ENCODE measurements around the gene CBARP. TPM values are rescaled to one million over a fixed set of nuclear protein-coding genes. Genes with fewer than 3 reads are reported as not detected.
A peak's percentile ranks its signal among the peaks of the same experiment; 100 is the strongest.

CBARP gene
- total RNA-seq, 1 experiment from 2014 or later, result 13.3 TPM

- Histone ChIP-seq H3K4me1 (ENCODE audit: insufficient read depth, low read length, poor library complexity, severe bottlenecking) (peaks cover 7% of the 10 kb centered on the region), H3K27ac (ENCODE audit: low read depth, low read length, poor library complexity, severe bottlenecking) (peak overlapping the region; percentile 19), H3K27me3 (replicated peaks; ENCODE audit: insufficient read depth, low read depth, low read length, poor library complexity) (no peaks in the 10 kb centered on the region), H3K9me3 (ENCODE audit: low read depth, low read length, poor library complexity, severe bottlenecking) (no peaks in the 10 kb centered on the region), H3K4me3 (ENCODE audit: low read depth, low read length, poor library complexity, severe bottlenecking) (no peak overlapping the region), H3K36me3 (ENCODE audit: insufficient read depth, low read length, poor library complexity, severe bottlenecking) (peaks cover 18% of the 10 kb centered on the region)
- ChIA-PET CTCF (interaction anchor here (0.8 kb wide), 1 partner anchor 12 kb away, joined by 3 read pairs; no protein-coding TSS in a partner anchor), POLR2A (ENCODE audit: low non-redundant PET) (no interaction called here)
- TF ChIP-seq CTCF (conservative IDR thresholded peaks at IDR 0.05; ENCODE audit: low read depth, low read length) (no peak), EZH2 (IDR thresholded peaks at IDR 0.05; ENCODE audit: borderline replicate concordance, low read depth, low read length, poor library complexity, severe bottlenecking) (no peak)
- no TSS peak for BruUV-seq (replicated peaks)
- no peak for DNase-seq (ENCODE audit: low spot score)
- intact Hi-C loops (cut with micrococcal nuclease; ENCODE audit: unreplicated experiment), result no loop called here
These were observed 5.8 kb downstream of the CBARP start for GRCh38 chr19:1231729-1232637.

- Histone ChIP-seq H3K4me3 (ENCODE audit: low read depth, low read length, poor library complexity, severe bottlenecking) (no peak overlapping the region), H3K36me3 (ENCODE audit: insufficient read depth, low read length, poor library complexity, severe bottlenecking) (peaks cover 18% of the 10 kb centered on the region), H3K27me3 (replicated peaks; ENCODE audit: insufficient read depth, low read depth, low read length, poor library complexity) (no peaks in the 10 kb centered on the region), H3K27ac (ENCODE audit: low read depth, low read length, poor library complexity, severe bottlenecking) (no peak overlapping the region), H3K4me1 (ENCODE audit: insufficient read depth, low read length, poor library complexity, severe bottlenecking) (peaks cover under 1% of the 10 kb centered on the region), H3K9me3 (ENCODE audit: low read depth, low read length, poor library complexity, severe bottlenecking) (no peaks in the 10 kb centered on the region)
- intact Hi-C loops (cut with micrococcal nuclease; ENCODE audit: unreplicated experiment), result no loop called here
- DNase-seq (ENCODE audit: low spot score), result no peak
- ChIA-PET POLR2A (ENCODE audit: low non-redundant PET) (no interaction called here), CTCF (no interaction called here)
- TF ChIP-seq EZH2 (IDR thresholded peaks at IDR 0.05; ENCODE audit: borderline replicate concordance, low read depth, low read length, poor library complexity, severe bottlenecking) (no peak), CTCF (conservative IDR thresholded peaks at IDR 0.05; ENCODE audit: low read depth, low read length) (no peak)
- no TSS peak for BruUV-seq (replicated peaks)
These were observed 6.9 kb downstream of the CBARP start for GRCh38 chr19:1230783-1231489.

GRCh38 chr19:1229924-1230782, 7.7 kb downstream of the CBARP start:
- no peaks in the 10 kb centered on the region for H3K9me3 ChIP-seq (ENCODE audit: low read depth, low read length, poor library complexity, severe bottlenecking)
- no peak for TF ChIP-seq EZH2 (IDR thresholded peaks at IDR 0.05; ENCODE audit: borderline replicate concordance, low read depth, low read length, poor library complexity, severe bottlenecking)
- H3K27me3 ChIP-seq (replicated peaks; ENCODE audit: insufficient read depth, low read depth, low read length, poor library complexity), result no peaks in the 10 kb centered on the region
- no TSS peak for BruUV-seq (replicated peaks)
- H3K36me3 ChIP-seq (ENCODE audit: insufficient read depth, low read length, poor library complexity, severe bottlenecking), result peaks cover 18% of the 10 kb centered on the region
- ChIA-PET CTCF (no interaction called here), POLR2A (ENCODE audit: low non-redundant PET) (no interaction called here)
- H3K27ac ChIP-seq (ENCODE audit: low read depth, low read length, poor library complexity, severe bottlenecking), result no peak overlapping the region
- intact Hi-C loops (cut with micrococcal nuclease; ENCODE audit: unreplicated experiment), result no loop called here
- no peak overlapping the region for H3K4me3 ChIP-seq (ENCODE audit: low read depth, low read length, poor library complexity, severe bottlenecking)
- H3K4me1 ChIP-seq (ENCODE audit: insufficient read depth, low read length, poor library complexity, severe bottlenecking), result no peaks in the 10 kb centered on the region
- no peak for DNase-seq (ENCODE audit: low spot score)
